Adrenal gland (tissue), 5 donors: ENCODE measurements around the gene KCNN3.

ENCODE experiments used
- POLR2A ChIP-seq, 2 donors: fragments of 450-650 bp; IDR thresholded peaks; one replicate each; pipeline ENCODE4 v1.6.1; 2017; ENCODE audit warnings: antibody characterized with exemption in 2 of 2, mild to moderate bottlenecking in 2 of 2, moderate library complexity in 1 of 2
- TF ChIP-seq, protein P1 (sequence below), 6 experiments: fragments of 450-650 bp in 4 of 6; fragments of 200-600 bp in 2 of 6; sonication (generic) in 1 of 6; IDR thresholded peaks; 1 replicate in 5 of 6; 2 replicates in 1 of 6; pipeline versions ENCODE4 v1.5.1 to v1.8.0; 2016 to 2021; ENCODE audit warnings: antibody characterized with exemption in 6 of 6, mild to moderate bottlenecking in 2 of 6, moderate library complexity in 1 of 6
- donor health status: DM: no; HTN: no; CAD: no.

GRCh38 chr1:154833209-154833608, 36.9 kb downstream of the KCNN3 start:
- TF ChIP-seq, protein P1, sequence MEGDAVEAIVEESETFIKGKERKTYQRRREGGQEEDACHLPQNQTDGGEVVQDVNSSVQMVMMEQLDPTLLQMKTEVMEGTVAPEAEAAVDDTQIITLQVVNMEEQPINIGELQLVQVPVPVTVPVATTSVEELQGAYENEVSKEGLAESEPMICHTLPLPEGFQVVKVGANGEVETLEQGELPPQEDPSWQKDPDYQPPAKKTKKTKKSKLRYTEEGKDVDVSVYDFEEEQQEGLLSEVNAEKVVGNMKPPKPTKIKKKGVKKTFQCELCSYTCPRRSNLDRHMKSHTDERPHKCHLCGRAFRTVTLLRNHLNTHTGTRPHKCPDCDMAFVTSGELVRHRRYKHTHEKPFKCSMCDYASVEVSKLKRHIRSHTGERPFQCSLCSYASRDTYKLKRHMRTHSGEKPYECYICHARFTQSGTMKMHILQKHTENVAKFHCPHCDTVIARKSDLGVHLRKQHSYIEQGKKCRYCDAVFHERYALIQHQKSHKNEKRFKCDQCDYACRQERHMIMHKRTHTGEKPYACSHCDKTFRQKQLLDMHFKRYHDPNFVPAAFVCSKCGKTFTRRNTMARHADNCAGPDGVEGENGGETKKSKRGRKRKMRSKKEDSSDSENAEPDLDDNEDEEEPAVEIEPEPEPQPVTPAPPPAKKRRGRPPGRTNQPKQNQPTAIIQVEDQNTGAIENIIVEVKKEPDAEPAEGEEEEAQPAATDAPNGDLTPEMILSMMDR (IDR thresholded peaks at IDR 0.05), result no peak
- TF ChIP-seq POLR2A (IDR thresholded peaks at IDR 0.05), result no peak
